ENCODE results near the gene HPCAL4.

The HPCAL4 gene

DNA sequence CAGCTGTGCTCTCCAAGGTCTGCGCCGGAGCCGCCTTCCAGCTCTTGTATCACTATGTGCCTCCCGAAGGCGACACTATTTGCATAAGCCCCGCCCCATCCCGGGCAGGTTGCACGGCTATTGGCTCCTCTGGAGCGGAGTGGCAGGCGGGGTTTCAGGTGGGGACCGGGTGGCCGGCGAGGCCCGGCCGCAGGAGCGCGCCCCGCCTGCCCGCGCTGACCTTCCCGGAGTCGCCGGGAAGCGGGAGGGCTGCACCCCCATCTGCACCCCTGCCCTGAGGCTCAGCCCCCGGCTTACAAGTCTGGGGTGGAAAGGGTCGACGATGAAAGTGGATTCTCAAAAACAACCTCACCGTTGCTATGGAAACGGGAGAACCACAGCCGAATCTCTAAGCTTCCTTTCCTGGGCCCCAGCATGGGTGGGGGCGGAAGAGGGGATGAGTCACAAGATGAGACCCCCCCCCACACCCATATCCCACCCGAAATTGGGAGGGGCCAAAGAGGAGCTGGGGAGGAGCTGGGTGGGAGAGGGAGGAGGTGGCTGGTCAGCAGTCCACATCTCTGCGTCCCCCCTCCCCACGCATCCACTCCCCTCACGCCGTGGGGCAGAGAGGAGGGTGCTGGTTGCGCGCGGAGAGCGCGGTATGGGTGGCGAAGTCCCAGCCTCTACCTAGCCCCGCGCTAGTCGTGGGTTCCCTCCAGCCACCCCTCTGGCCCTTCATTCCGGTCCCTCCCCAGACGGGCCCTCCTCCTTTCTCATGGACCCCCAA, at the start of gene HPCAL4:
HPCAL4 (minus strand) TSS at position 51 of the 769 bp plus-strand sequence. CDS start 6,830 bp downstream, outside the sequence.
- H3K4me3 Mint-ChIP-seq: peak within 1 kb of the TSS; percentile 85
- H3K4me1 Mint-ChIP-seq (ENCODE audit: low read depth): peaks cover 48% of the 10 kb centered on the region
- no peaks in the 10 kb centered on the region for H3K27me3 Mint-ChIP-seq
- no peaks in the 10 kb centered on the region for H3K36me3 Mint-ChIP-seq
- no peaks in the 10 kb centered on the region for H3K9me3 Mint-ChIP-seq (ENCODE audit: low read depth)
- peak within 1 kb of the TSS; percentile 28 for H3K27ac Mint-ChIP-seq

GRCh38 chr1:39738622-39739366, 47.6 kb upstream of the HPCAL4 start, which contains the start of gene PPIE:
Gene PPIE, plus strand, starts transcription at chr1:39738882. Its CDS starts 19 bp downstream, at chr1:39738901.
- peak within 1 kb of the TSS; percentile 93 for H3K27ac Mint-ChIP-seq
- peaks cover 10% of the 10 kb centered on the region for H3K27me3 Mint-ChIP-seq
- H3K9me3 Mint-ChIP-seq (ENCODE audit: low read depth): no peaks in the 10 kb centered on the region
- H3K4me1 Mint-ChIP-seq (ENCODE audit: low read depth): peaks cover 25% of the 10 kb centered on the region
- peaks cover 15% of the 10 kb centered on the region for H3K36me3 Mint-ChIP-seq
- H3K4me3 Mint-ChIP-seq: peak within 1 kb of the TSS; percentile 97

GRCh38 chr1:39737546-39738169, 46.4 kb upstream of the HPCAL4 start:
- Mint-ChIP-seq H3K9me3 (ENCODE audit: low read depth) (no peaks in the 10 kb centered on the region), H3K4me3 (no peak overlapping the region), H3K27ac (no peak overlapping the region), H3K36me3 (peaks cover 15% of the 10 kb centered on the region), H3K4me1 (ENCODE audit: low read depth) (peaks cover 25% of the 10 kb centered on the region), H3K27me3 (peaks cover 13% of the 10 kb centered on the region)

DNA sequence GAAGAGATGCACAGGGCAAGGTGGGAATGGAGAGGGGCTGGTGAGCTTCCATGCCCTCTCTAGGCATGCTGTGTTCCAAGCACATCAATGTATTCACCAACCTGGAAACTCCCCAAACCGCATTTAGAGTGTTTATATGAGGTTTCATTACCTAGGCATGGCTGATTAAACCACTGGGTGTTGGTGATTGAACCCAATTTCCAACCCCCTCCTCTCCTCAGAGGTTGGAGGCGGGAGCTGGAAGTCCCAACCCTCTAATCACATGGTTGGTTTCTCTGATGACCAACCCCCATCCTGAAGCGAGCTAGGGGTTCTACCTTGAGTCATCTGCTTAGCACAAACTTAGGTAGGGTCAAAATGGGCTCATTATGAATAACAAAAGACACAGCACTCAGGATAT, 44.5 kb upstream of the HPCAL4 start:
- Mint-ChIP-seq H3K36me3 (peaks cover 8% of the 10 kb centered on the region), H3K4me3 (no peak overlapping the region), H3K27ac (no peak overlapping the region), H3K9me3 (ENCODE audit: low read depth) (no peaks in the 10 kb centered on the region), H3K27me3 (peaks cover 18% of the 10 kb centered on the region), H3K4me1 (ENCODE audit: low read depth) (peaks cover 19% of the 10 kb centered on the region)

GRCh38 chr1:39733161-39733560, 41.9 kb upstream of the HPCAL4 start:
- H3K36me3 Mint-ChIP-seq: peaks cover 4% of the 10 kb centered on the region
- no peak overlapping the region for H3K4me3 Mint-ChIP-seq
- no peak overlapping the region for H3K27ac Mint-ChIP-seq
- H3K9me3 Mint-ChIP-seq (ENCODE audit: low read depth): no peaks in the 10 kb centered on the region
- H3K27me3 Mint-ChIP-seq: peaks cover 40% of the 10 kb centered on the region
- no peaks in the 10 kb centered on the region for H3K4me1 Mint-ChIP-seq (ENCODE audit: low read depth)

DNA sequence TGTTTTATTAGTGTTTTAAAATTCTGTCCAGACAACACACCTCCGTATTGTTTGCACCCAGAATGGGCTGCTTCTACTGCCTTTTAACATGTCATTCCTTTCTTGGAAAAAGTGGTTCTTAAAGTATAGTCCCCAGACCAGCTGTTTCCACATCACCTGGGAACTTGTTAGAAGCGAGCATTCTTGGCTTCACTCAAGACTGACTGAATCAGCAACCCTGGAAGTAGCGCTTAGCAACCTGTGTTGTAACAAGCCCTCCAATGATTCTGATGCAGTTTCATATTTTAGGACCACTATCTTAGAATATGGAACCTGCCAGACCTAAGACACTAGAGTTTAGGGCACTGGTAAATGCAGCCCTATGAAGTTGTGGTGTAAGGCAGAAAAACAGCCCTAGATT, 41.5 kb upstream of the HPCAL4 start:
- Mint-ChIP-seq H3K27ac (no peak overlapping the region), H3K9me3 (ENCODE audit: low read depth) (no peaks in the 10 kb centered on the region), H3K36me3 (peaks cover 4% of the 10 kb centered on the region), H3K4me3 (no peak overlapping the region), H3K27me3 (peaks cover 45% of the 10 kb centered on the region), H3K4me1 (ENCODE audit: low read depth) (peaks cover 4% of the 10 kb centered on the region)

GRCh38 chr1:39729842-39730241, 38.6 kb upstream of the HPCAL4 start:
- no peaks in the 10 kb centered on the region for H3K36me3 Mint-ChIP-seq
- H3K9me3 Mint-ChIP-seq (ENCODE audit: low read depth): no peaks in the 10 kb centered on the region
- H3K4me3 Mint-ChIP-seq: no peak overlapping the region
- no peak overlapping the region for H3K27ac Mint-ChIP-seq
- H3K27me3 Mint-ChIP-seq: peaks cover 47% of the 10 kb centered on the region
- H3K4me1 Mint-ChIP-seq (ENCODE audit: low read depth): peaks cover 6% of the 10 kb centered on the region

GRCh38 chr1:39729030-39729429, 37.8 kb upstream of the HPCAL4 start:
- Mint-ChIP-seq H3K36me3 (no peaks in the 10 kb centered on the region), H3K4me1 (ENCODE audit: low read depth) (peaks cover 6% of the 10 kb centered on the region), H3K9me3 (ENCODE audit: low read depth) (no peaks in the 10 kb centered on the region), H3K27ac (no peak overlapping the region), H3K4me3 (no peak overlapping the region), H3K27me3 (peaks cover 53% of the 10 kb centered on the region)

DNA sequence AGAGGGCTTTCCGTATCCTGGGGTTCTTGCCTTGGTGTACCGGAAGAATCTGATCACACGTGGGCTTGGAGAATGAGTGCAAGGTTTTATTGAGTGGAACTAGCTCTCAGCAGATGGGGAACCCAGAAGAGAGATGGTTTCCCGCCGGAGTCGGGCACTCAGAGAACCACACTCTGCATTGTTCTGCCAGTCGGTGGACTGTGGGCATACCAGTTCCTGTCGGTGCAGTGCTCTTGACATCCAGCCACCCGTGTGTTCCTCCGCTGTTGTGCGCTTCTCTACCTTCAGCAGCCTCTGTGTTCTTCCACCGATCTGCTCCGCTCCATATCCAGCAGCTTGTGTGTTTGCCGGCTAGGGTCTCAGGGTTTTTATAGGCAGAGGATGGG, 36.7 kb upstream of the HPCAL4 start:
- Mint-ChIP-seq H3K27me3 (peaks cover 49% of the 10 kb centered on the region), H3K9me3 (ENCODE audit: low read depth) (no peaks in the 10 kb centered on the region), H3K27ac (no peak overlapping the region), H3K4me3 (no peak overlapping the region), H3K4me1 (ENCODE audit: low read depth) (peaks cover 6% of the 10 kb centered on the region), H3K36me3 (no peaks in the 10 kb centered on the region)

DNA sequence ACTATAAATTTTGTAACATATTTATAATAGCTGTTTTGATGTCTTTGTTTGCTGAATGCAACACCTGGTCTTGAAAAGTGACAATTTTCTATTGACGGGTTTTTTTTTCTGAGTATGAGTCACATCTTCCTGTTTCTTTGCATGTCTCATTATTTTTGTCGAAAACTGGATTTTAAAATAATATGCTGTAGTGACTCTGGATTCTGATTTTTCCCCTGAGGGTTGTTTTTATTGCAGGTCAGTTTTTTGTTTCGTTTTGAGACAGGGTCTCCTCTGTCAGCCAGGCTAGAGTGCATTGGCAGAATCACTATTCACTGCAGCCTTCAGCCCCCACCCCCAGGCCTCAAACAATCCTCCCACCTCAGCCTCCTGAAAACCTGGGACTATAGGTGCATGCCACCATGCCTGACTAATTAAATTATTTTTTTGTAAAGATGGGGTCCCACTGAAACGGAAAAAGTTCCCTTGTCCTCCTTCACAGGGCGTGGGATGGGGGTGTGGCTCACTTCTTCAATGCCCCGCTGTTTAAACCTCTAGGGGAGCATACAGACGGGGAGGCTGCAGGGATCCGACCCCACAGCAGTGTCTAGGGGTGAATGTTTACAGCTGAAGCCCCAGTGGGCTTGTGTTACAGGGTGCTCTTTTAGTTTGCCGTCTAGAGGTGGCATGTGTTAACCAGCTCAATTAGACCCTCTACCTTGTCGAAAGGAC, 36.1 kb upstream of the HPCAL4 start:
- Mint-ChIP-seq H3K9me3 (ENCODE audit: low read depth) (no peaks in the 10 kb centered on the region), H3K27me3 (peaks cover 47% of the 10 kb centered on the region), H3K36me3 (no peaks in the 10 kb centered on the region), H3K27ac (no peak overlapping the region), H3K4me3 (no peak overlapping the region), H3K4me1 (ENCODE audit: low read depth) (peaks cover 6% of the 10 kb centered on the region)

DNA sequence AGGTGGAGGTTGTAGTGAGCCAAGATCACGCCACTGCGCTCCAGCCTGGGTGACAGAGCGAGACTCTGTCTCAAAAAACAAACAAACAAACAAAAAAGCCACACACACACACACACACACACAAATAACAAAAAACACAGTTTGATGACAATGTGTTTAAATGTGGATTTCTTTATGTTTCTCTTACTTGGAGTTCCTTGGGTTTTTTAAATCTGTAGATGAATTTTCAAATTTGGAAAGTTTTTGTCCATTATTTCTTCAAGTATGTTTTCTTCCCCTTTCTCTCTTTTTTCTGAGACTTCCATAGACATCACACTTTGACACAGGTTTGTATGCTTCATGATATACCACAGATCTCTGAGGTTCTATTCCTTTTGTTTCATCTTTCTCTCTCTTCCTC, 35.4 kb upstream of the HPCAL4 start:
- no peak overlapping the region for H3K27ac Mint-ChIP-seq
- peaks cover 6% of the 10 kb centered on the region for H3K4me1 Mint-ChIP-seq (ENCODE audit: low read depth)
- no peaks in the 10 kb centered on the region for H3K36me3 Mint-ChIP-seq
- H3K4me3 Mint-ChIP-seq: no peak overlapping the region
- H3K9me3 Mint-ChIP-seq (ENCODE audit: low read depth): no peaks in the 10 kb centered on the region
- peaks cover 51% of the 10 kb centered on the region for H3K27me3 Mint-ChIP-seq

GRCh38 chr1:39722495-39722894, 31.3 kb upstream of the HPCAL4 start:
- Mint-ChIP-seq H3K27ac (no peak overlapping the region), H3K4me1 (ENCODE audit: low read depth) (peaks cover 1% of the 10 kb centered on the region), H3K4me3 (no peak overlapping the region), H3K36me3 (no peaks in the 10 kb centered on the region), H3K27me3 (peaks cover 31% of the 10 kb centered on the region), H3K9me3 (ENCODE audit: low read depth) (no peaks in the 10 kb centered on the region)

DNA sequence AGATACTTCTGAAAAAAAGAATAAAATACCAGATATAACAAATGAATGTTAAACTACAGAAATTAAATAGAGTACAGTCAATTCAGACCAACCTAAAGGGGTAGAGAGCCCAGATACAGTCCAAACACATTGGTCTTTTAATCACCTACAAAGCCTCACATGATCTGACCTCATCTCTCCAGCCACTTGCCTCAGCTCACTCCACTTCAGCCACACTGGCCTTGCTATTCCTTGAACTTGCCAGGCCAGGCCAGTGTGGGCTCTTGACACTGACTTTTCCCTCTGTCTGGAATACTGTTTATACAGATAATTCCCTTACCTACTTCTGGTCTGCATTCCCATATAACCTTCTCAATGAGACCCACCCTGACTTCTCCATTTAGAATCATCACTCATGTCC, 30.4 kb upstream of the HPCAL4 start:
- Mint-ChIP-seq H3K4me1 (ENCODE audit: low read depth) (no peaks in the 10 kb centered on the region), H3K36me3 (no peaks in the 10 kb centered on the region), H3K4me3 (no peak overlapping the region), H3K9me3 (ENCODE audit: low read depth) (no peaks in the 10 kb centered on the region), H3K27ac (no peak overlapping the region), H3K27me3 (peaks cover 29% of the 10 kb centered on the region)

- H3K36me3 Mint-ChIP-seq: no peaks in the 10 kb centered on the region
- H3K27ac Mint-ChIP-seq: no peak overlapping the region
- no peak overlapping the region for H3K4me3 Mint-ChIP-seq
- H3K9me3 Mint-ChIP-seq (ENCODE audit: low read depth): no peaks in the 10 kb centered on the region
- peaks cover 29% of the 10 kb centered on the region for H3K27me3 Mint-ChIP-seq
- H3K4me1 Mint-ChIP-seq (ENCODE audit: low read depth): no peaks in the 10 kb centered on the region
Observed at GRCh38 chr1:39720094-39720999, 29.1 kb upstream of the HPCAL4 start.
